ENCODE data around the gene CASP8AP2.

DNA sequence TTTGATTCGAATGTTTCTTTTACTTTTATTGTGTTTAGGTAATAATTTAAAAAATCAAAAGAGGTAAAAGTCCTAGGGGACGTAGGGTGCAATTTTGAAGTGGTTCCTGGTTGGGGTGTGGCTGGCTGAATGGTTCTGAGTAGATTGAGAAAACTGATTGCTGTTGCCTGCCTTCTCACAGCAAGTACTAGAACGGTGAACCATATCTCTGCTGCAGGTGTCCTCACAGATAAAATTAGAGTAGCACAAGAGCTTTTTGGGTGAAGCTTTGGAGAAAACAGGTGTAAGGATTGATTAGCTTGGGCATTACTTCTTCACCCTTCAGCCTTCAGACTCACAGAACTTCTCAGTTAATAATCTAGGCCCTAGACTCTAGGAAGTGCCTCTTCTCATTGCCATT, 44.8 kb downstream of the CASP8AP2 start:
- TF ChIP-seq, protein P1, sequence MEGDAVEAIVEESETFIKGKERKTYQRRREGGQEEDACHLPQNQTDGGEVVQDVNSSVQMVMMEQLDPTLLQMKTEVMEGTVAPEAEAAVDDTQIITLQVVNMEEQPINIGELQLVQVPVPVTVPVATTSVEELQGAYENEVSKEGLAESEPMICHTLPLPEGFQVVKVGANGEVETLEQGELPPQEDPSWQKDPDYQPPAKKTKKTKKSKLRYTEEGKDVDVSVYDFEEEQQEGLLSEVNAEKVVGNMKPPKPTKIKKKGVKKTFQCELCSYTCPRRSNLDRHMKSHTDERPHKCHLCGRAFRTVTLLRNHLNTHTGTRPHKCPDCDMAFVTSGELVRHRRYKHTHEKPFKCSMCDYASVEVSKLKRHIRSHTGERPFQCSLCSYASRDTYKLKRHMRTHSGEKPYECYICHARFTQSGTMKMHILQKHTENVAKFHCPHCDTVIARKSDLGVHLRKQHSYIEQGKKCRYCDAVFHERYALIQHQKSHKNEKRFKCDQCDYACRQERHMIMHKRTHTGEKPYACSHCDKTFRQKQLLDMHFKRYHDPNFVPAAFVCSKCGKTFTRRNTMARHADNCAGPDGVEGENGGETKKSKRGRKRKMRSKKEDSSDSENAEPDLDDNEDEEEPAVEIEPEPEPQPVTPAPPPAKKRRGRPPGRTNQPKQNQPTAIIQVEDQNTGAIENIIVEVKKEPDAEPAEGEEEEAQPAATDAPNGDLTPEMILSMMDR (IDR thresholded peaks at IDR 0.05; ENCODE audit: poor library complexity, severe bottlenecking), result no peak
- TF ChIP-seq EZH2 (IDR thresholded peaks at IDR 0.05; ENCODE audit: borderline replicate concordance, insufficient read depth, low read length, poor library complexity, severe bottlenecking) (no peak), TAF1 (IDR thresholded peaks at IDR 0.05; ENCODE audit: low read depth) (no peak), POLR2AphosphoS5 (IDR thresholded peaks at IDR 0.05) (no peak), SMC3 (conservative IDR thresholded peaks at IDR 0.05; ENCODE audit: poor library complexity) (no peak), EP300 (conservative IDR thresholded peaks at IDR 0.05; ENCODE audit: poor library complexity, severe bottlenecking) (no peak), MXI1 (conservative IDR thresholded peaks at IDR 0.05; ENCODE audit: poor library complexity, severe bottlenecking) (no peak), RAD21 (conservative IDR thresholded peaks at IDR 0.05) (no peak)
- TF ChIP-seq, protein P2, sequence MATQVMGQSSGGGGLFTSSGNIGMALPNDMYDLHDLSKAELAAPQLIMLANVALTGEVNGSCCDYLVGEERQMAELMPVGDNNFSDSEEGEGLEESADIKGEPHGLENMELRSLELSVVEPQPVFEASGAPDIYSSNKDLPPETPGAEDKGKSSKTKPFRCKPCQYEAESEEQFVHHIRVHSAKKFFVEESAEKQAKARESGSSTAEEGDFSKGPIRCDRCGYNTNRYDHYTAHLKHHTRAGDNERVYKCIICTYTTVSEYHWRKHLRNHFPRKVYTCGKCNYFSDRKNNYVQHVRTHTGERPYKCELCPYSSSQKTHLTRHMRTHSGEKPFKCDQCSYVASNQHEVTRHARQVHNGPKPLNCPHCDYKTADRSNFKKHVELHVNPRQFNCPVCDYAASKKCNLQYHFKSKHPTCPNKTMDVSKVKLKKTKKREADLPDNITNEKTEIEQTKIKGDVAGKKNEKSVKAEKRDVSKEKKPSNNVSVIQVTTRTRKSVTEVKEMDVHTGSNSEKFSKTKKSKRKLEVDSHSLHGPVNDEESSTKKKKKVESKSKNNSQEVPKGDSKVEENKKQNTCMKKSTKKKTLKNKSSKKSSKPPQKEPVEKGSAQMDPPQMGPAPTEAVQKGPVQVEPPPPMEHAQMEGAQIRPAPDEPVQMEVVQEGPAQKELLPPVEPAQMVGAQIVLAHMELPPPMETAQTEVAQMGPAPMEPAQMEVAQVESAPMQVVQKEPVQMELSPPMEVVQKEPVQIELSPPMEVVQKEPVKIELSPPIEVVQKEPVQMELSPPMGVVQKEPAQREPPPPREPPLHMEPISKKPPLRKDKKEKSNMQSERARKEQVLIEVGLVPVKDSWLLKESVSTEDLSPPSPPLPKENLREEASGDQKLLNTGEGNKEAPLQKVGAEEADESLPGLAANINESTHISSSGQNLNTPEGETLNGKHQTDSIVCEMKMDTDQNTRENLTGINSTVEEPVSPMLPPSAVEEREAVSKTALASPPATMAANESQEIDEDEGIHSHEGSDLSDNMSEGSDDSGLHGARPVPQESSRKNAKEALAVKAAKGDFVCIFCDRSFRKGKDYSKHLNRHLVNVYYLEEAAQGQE (IDR thresholded peaks at IDR 0.05; ENCODE audit: borderline replicate concordance), result no peak
